HCT116 (cell line): ENCODE results near the gene CD200. TPM values are rescaled to one million over a fixed set of nuclear protein-coding genes. Genes with fewer than 3 reads are reported as not detected.

ENCODE experiments used
- ATAC-seq: fragments of 200-7000 bp; cut with Tn5 transposase; 2 replicates; pipeline ENCODE4 v1.9.1; 2020; ENCODE audit warnings: mild to moderate bottlenecking, moderate library complexity
- BruUV-seq: library from RNA; stranded (reverse); fragments of 400-500 nt; replicated peaks from 2 replicates; lab custom pipeline; 2021; lab: Mats Ljungman, UMichigan
- CTCF ChIA-PET: fragments of 300-600 bp; sonication (Branson Sonifier 250); formaldehyde crosslinking; loops from one replicate; lab custom pipeline; 2021; ENCODE audit warnings: antibody characterized with exemption; lab: Charles Lee
- POLR2A ChIA-PET: fragments of 300-600, 350-600 bp; sonication (Branson Sonifier 250); formaldehyde crosslinking; loops from one replicate; lab custom pipeline; 2021; ENCODE audit warnings: antibody characterized with exemption; lab: Charles Lee
- RAD21 ChIA-PET, 2 experiments: fragments of 300-600 bp; sonication (Branson Sonifier 250); formaldehyde crosslinking; loops; one replicate each; lab custom pipeline; 2023; ENCODE audit warnings: low total read pairs in 2 of 2; ENCODE audit not compliant: uncharacterized antibody in 2 of 2, unreplicated experiment in 2 of 2, low non-redundant PET in 1 of 2; lab: Charles Lee
- DNase-seq: peaks from one replicate; pipeline ENCODE4 v3.0.0-alpha.2; 2010; ENCODE audit warnings: low read depth, low spot score
- H2AFZ ChIP-seq: fragments of 200-600 bp; shearing (Covaris generic), sonication (generic); 2 replicates; pipeline ENCODE4 v1.6.1; 2017; ENCODE audit warnings: low read depth, mixed run types, mixed read lengths, antibody characterized with exemption, low read length; ENCODE audit not compliant: poor library complexity, severe bottlenecking
- H3K27ac ChIP-seq: 2 replicates; pipeline ENCODE4 v1.5.1; 2012; ENCODE audit warnings: low read depth, low read length
- H3K27me3 ChIP-seq: fragments of 200-600 bp; sonication (generic); 2 replicates; pipeline ENCODE4 v1.6.1; 2016; ENCODE audit warnings: mixed run types, low read length, mixed read lengths; ENCODE audit not compliant: insufficient read depth
- H3K36me3 ChIP-seq, 2 experiments: fragments of 200-500 bp in 1 of 2; fragments of 200-600 bp in 1 of 2; sonication (Bioruptor generic) in 1 of 2; sonication (generic) in 1 of 2; 2 replicates each; pipeline versions ENCODE4 v1.5.1 to v1.6.1; 2014 to 2016; ENCODE audit warnings: low read length in 2 of 2, inconsistent platforms in 1 of 2, mixed read lengths in 1 of 2, mixed run types in 1 of 2; ENCODE audit not compliant: insufficient read depth in 2 of 2, control insufficient read depth in 1 of 2
- H3K4me1 ChIP-seq, 2 experiments: fragments of 200-600 bp in 1 of 2; sonication (generic) in 1 of 2; 2 replicates each; pipeline versions ENCODE4 v1.5.1 to v1.6.1; 2012 to 2017; ENCODE audit warnings: low read length in 2 of 2, inconsistent platforms in 1 of 2, mild to moderate bottlenecking in 1 of 2, mixed read lengths in 1 of 2, mixed run types in 1 of 2, moderate library complexity in 1 of 2; ENCODE audit not compliant: insufficient read depth in 2 of 2, control insufficient read depth in 1 of 2
- H3K4me2 ChIP-seq: fragments of 200-600 bp; sonication (generic); 2 replicates; pipeline ENCODE4 v1.6.1; 2017; ENCODE audit warnings: mixed run types, low read length, mixed read lengths
- H3K4me3 ChIP-seq, 2 experiments: fragments of 200-600 bp in 1 of 2; sonication (generic) in 1 of 2; replicated peaks in 1 of 2; 2 replicates each; pipeline ENCODE4 v1.5.1; 2011 to 2016; ENCODE audit warnings: low read length in 2 of 2, control low read depth in 1 of 2, low read depth in 1 of 2, mild to moderate bottlenecking in 1 of 2, mixed read lengths in 1 of 2, mixed run types in 1 of 2
- H3K79me2 ChIP-seq: fragments of 200-600 bp; sonication (generic); 2 replicates; pipeline ENCODE4 v1.6.1; 2017; ENCODE audit warnings: mild to moderate bottlenecking, mixed run types, low read length, moderate library complexity, mixed read lengths; ENCODE audit not compliant: insufficient read depth
- H3K9ac ChIP-seq: fragments of 200-600 bp; sonication (generic); 2 replicates; pipeline ENCODE4 v1.6.1; 2016; ENCODE audit warnings: low read length, mixed read lengths
- H3K9me2 ChIP-seq: fragments of 200-600 bp; sonication (generic), shearing (Covaris generic); 2 replicates; pipeline ENCODE4 v1.6.1; 2017; ENCODE audit warnings: mixed run types, mild to moderate bottlenecking, moderate library complexity; ENCODE audit not compliant: insufficient read depth
- H3K9me3 ChIP-seq, 2 experiments: fragments of 200-500 bp in 1 of 2; fragments of 200-600 bp in 1 of 2; sonication (Bioruptor generic) in 1 of 2; sonication (generic) in 1 of 2; 2 replicates each; pipeline ENCODE4 v1.6.1; 2014 to 2017; ENCODE audit warnings: low read length in 2 of 2, mixed read lengths in 2 of 2, inconsistent platforms in 1 of 2, low read depth in 1 of 2, mild to moderate bottlenecking in 1 of 2, mixed run types in 1 of 2, moderate library complexity in 1 of 2; ENCODE audit not compliant: control insufficient read depth in 1 of 2, insufficient read depth in 1 of 2
- H4K20me1 ChIP-seq: fragments of 200-600 bp; sonication (generic), shearing (Covaris generic); 2 replicates; pipeline ENCODE4 v1.6.1; 2017; ENCODE audit warnings: mixed run types, mild to moderate bottlenecking, moderate library complexity; ENCODE audit not compliant: insufficient read depth
- ATF3 ChIP-seq: IDR thresholded peaks from 2 replicates; pipeline ENCODE4 v1.6.1; 2012
- CTCF ChIP-seq, 3 experiments: fragments of 200-600 bp in 1 of 3; sonication (generic) in 1 of 3; IDR thresholded peaks in 2 of 3; conservative IDR thresholded peaks in 1 of 3; 2 replicates each; pipeline ENCODE4 v1.5.1; 2012 to 2017; ENCODE audit warnings: low read depth in 2 of 3, low read length in 2 of 3, antibody characterized with exemption in 1 of 3, borderline replicate concordance in 1 of 3, control low read depth in 1 of 3, mild to moderate bottlenecking in 1 of 3, mixed read lengths in 1 of 3, mixed run types in 1 of 3, moderate library complexity in 1 of 3; ENCODE audit not compliant: insufficient read depth in 1 of 3
- EGR1 ChIP-seq: IDR thresholded peaks from 2 replicates; pipeline ENCODE4 v1.6.1; 2012; ENCODE audit warnings: low read depth
- ELF1 ChIP-seq: IDR thresholded peaks from 2 replicates; pipeline ENCODE4 v1.6.1; 2012; ENCODE audit warnings: low read depth, borderline replicate concordance
- EZH2 ChIP-seq: fragments of 200-600 bp; sonication (generic); IDR thresholded peaks from 2 replicates; pipeline ENCODE4 v1.6.1; 2017; ENCODE audit warnings: antibody characterized with exemption, mixed run types
- EZH2phosphoT487 ChIP-seq: fragments of 200-600 bp; IDR thresholded peaks from 2 replicates; pipeline ENCODE4 v1.6.1; 2018; ENCODE audit warnings: antibody characterized with exemption, borderline replicate concordance
- JUND ChIP-seq: IDR thresholded peaks from 2 replicates; pipeline ENCODE4 v1.6.1; 2012
- POLR2AphosphoS5 ChIP-seq: IDR thresholded peaks from 2 replicates; pipeline ENCODE4 v1.6.1; 2011; ENCODE audit warnings: mild to moderate bottlenecking, low read depth, low read length, moderate library complexity
- RAD21 ChIP-seq: IDR thresholded peaks from 2 replicates; pipeline ENCODE4 v1.6.1; 2012; ENCODE audit warnings: low read depth, mild to moderate bottlenecking
- SIN3A ChIP-seq: IDR thresholded peaks from 2 replicates; pipeline ENCODE4 v1.6.1; 2012; ENCODE audit warnings: low read depth
- SP1 ChIP-seq: IDR thresholded peaks from 2 replicates; pipeline ENCODE4 v1.6.1; 2012; ENCODE audit warnings: low read depth
- SRF ChIP-seq: IDR thresholded peaks from 2 replicates; pipeline ENCODE4 v1.6.1; 2012; ENCODE audit warnings: low read depth
- TCF7L2 ChIP-seq: IDR thresholded peaks from 2 replicates; pipeline ENCODE4 v1.7.0; 2011; ENCODE audit warnings: borderline replicate concordance, inconsistent platforms; ENCODE audit not compliant: insufficient read depth, insufficient read length; ENCODE audit errors: extremely low read depth
- YY1 ChIP-seq: IDR thresholded peaks from 2 replicates; pipeline ENCODE4 v1.6.1; 2011; ENCODE audit warnings: low read length, low read depth, moderate library complexity, mild to moderate bottlenecking; ENCODE audit not compliant: insufficient replicate concordance; ENCODE audit errors: extremely low read depth
- ZFX ChIP-seq: fragments of 450-650 bp; IDR thresholded peaks from 2 replicates; pipeline ENCODE4 v1.6.1; 2017
- intact Hi-C: fragments of 100-400 bp; cut with micrococcal nuclease; formaldehyde crosslinking; loops from 2 replicates; pipeline ENCODE4 v1.10.0; 2022
- total RNA-seq: library from RNA; stranded (reverse); gene quantifications from one replicate; pipeline ENCODE4 v1.2.1, GENCODE V29; 2021; ENCODE audit not compliant: unreplicated experiment
- TF ChIP-seq, protein P1 (sequence below): IDR thresholded peaks from 2 replicates; pipeline ENCODE4 v1.6.1; 2012; ENCODE audit warnings: low read depth

The CD200 gene
- total RNA-seq, 1 experiment from 2014 or later, result not detected

GRCh38 chr3:112379020-112379690 is 46.2 kb downstream of the CD200 start (continued):
- TF ChIP-seq POLR2AphosphoS5, result no peak

- Histone ChIP-seq H2AFZ (no peak overlapping the region), H3K9me2 (no peaks in the 10 kb centered on the region), H3K79me2 (no peaks in the 10 kb centered on the region), H3K4me1 (no peaks in the 10 kb centered on the region), H3K27ac (no peak overlapping the region), H3K27me3 (no peaks in the 10 kb centered on the region), H3K9me3 (no peaks in the 10 kb centered on the region), H3K36me3 (no peaks in the 10 kb centered on the region), H4K20me1 (no peaks in the 10 kb centered on the region), H3K4me2 (no peak overlapping the region), H3K9ac (no peak overlapping the region), H3K4me3 (no peak overlapping the region)
- BruUV-seq, result no TSS peak
- TF ChIP-seq JUND (no peak), SP1 (no peak), POLR2AphosphoS5 (no peak), TCF7L2 (no peak), SIN3A (no peak), EZH2phosphoT487 (no peak), EGR1 (no peak), ATF3 (no peak), ZFX (no peak), YY1 (no peak), RAD21 (no peak), EZH2 (no peak), ELF1 (no peak), SRF (no peak), CTCF (IDR thresholded peaks at IDR 0.05 in 2 of 3, conservative IDR thresholded peaks at IDR 0.05 in 1 of 3; ENCODE audit: borderline replicate concordance in 1 of 3, insufficient read depth in 1 of 3, low read depth in 2 of 3, low read length in 2 of 3) (no peak)
- TF ChIP-seq, protein P1, sequence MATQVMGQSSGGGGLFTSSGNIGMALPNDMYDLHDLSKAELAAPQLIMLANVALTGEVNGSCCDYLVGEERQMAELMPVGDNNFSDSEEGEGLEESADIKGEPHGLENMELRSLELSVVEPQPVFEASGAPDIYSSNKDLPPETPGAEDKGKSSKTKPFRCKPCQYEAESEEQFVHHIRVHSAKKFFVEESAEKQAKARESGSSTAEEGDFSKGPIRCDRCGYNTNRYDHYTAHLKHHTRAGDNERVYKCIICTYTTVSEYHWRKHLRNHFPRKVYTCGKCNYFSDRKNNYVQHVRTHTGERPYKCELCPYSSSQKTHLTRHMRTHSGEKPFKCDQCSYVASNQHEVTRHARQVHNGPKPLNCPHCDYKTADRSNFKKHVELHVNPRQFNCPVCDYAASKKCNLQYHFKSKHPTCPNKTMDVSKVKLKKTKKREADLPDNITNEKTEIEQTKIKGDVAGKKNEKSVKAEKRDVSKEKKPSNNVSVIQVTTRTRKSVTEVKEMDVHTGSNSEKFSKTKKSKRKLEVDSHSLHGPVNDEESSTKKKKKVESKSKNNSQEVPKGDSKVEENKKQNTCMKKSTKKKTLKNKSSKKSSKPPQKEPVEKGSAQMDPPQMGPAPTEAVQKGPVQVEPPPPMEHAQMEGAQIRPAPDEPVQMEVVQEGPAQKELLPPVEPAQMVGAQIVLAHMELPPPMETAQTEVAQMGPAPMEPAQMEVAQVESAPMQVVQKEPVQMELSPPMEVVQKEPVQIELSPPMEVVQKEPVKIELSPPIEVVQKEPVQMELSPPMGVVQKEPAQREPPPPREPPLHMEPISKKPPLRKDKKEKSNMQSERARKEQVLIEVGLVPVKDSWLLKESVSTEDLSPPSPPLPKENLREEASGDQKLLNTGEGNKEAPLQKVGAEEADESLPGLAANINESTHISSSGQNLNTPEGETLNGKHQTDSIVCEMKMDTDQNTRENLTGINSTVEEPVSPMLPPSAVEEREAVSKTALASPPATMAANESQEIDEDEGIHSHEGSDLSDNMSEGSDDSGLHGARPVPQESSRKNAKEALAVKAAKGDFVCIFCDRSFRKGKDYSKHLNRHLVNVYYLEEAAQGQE, result no peak
- ATAC-seq, result no peak
- DNase-seq, result no peak
- CTCF ChIA-PET, result no interaction called here
- POLR2A ChIA-PET, result no interaction called here
- intact Hi-C loops, result no loop called here
- RAD21 ChIA-PET, result no interaction called here
These were observed 49.0 kb downstream of the CD200 start for GRCh38 chr3:112381673-112382542.
